ENCODE measurements around the gene LRG1. TPM values are rescaled to one million over a fixed set of nuclear protein-coding genes. Genes with fewer than 3 reads are reported as not detected.
A peak's percentile ranks its signal among the peaks of the same experiment; 100 is the strongest.

Gene LRG1
- total and polyA plus RNA-seq, 9 of the 15 experiments (the other 6 are each of a cell fraction or from before 2014, with no cell fraction given): 1.5 to 11.9 (median 8.7) TPM

DNA sequence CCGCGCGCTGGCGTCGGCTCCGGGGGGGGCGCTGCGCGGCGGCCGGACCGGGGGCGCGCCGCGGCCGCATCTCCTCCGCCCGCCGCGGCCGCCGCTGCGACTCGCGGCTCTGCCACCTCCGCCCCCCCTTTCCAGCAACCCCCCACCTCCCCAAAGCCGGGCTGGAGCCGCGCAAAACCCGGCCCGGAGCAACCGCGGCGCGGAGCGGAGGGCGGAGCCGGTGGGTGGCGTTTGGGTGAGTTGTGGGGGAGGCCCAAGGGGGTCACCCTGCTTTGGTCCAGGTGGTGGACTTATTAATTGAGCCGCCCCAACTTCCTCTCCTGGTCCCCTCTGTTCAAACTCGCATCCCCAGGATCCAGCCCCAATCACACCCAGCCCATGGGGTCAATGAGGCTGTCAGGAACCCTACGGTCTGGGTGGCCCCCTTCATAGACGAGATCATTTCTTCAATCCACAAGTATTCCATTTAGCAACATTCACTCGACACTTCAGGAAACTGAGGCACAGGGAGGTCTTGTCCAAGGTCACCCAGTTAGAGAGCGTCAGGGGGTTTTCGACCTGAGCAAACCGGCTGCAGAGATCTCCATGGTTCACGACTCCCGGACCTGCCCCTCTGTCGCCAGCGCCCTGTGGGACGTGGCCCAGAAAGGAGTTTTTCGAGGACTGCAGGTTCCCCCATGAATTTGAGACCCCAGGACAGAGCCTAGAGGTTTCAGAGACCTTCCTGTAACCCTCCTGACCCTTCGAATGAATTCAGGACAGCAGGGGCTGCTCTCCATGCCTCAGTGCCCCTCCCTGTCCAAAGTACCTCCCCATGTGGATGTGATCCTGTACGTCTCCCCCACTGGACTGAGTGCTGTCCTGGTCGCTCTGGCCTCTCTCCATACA lies 42.1 kb upstream of the LRG1 start (continued):
- TF ChIP-seq, protein P1, sequence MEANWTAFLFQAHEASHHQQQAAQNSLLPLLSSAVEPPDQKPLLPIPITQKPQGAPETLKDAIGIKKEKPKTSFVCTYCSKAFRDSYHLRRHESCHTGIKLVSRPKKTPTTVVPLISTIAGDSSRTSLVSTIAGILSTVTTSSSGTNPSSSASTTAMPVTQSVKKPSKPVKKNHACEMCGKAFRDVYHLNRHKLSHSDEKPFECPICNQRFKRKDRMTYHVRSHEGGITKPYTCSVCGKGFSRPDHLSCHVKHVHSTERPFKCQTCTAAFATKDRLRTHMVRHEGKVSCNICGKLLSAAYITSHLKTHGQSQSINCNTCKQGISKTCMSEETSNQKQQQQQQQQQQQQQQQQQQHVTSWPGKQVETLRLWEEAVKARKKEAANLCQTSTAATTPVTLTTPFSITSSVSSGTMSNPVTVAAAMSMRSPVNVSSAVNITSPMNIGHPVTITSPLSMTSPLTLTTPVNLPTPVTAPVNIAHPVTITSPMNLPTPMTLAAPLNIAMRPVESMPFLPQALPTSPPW (CRISPR knock-in tag; IDR thresholded peaks at IDR 0.05): peak; percentile 92
- TF ChIP-seq CBX1 (IDR thresholded peaks at IDR 0.05; ENCODE audit: low read depth): no peak
- no peak for TF ChIP-seq RBM34 (IDR thresholded peaks at IDR 0.05; ENCODE audit: borderline replicate concordance, insufficient read depth, low read length)
- TF ChIP-seq MED1 (CRISPR knock-in tag; IDR thresholded peaks at IDR 0.05; ENCODE audit: borderline replicate concordance): no peak

DNA sequence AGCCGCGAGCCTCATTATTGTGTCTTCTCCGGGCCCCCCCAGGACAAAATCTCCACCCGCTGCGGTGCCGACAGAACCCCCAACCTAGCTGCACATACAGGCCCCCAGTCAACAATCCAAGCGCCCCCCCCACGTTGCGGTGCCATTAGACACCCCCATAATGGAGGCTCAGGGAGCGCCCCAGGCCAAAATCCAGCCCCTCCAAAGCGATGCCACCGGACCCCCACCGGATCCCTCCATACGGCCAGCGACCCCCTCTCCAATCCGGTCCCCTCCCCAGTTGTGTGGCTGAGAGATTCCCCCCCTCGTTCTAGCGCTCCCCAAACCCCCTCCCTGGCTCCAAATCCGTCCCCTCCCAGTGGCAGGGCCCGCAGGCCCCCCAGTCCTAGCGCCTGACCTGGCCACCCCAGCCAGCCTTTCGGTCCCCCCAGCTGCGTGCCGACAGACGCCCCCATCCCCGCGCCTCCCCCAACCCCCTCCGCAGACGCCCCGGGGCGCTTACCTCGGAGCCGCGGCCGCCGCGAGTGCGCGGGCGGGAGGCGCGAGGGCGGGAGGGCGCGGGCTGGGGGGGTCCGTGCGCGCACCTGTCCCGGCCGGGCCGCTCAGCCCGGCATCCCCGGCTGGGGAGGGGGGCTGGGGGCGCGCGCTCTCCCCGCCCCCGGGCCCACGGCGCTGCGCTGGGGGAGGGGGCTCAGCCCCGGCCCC lies 41.3 kb upstream of the LRG1 start:
- H3K36me3 ChIP-seq (ENCODE audit: control insufficient read depth, insufficient read depth, low read length): no peaks in the 10 kb centered on the region
- peaks cover 14 to 56% of the 10 kb centered on the region in 2 experiments for H3K4me1 ChIP-seq (replicated peaks in 1 of 2; ENCODE audit: control insufficient read depth in 2 of 2, insufficient read depth in 2 of 2, low read length in 2 of 2)
- H3K4me3 ChIP-seq: peak overlapping the region; percentile 41
- H4K20me1 ChIP-seq (replicated peaks; ENCODE audit: control insufficient read depth, insufficient read depth, low read length): peaks cover 4% of the 10 kb centered on the region
- ATAC-seq (no peak), FAIRE-seq (no peak), DNase-seq (ENCODE audit: extremely low read depth in 1 of 4, low spot score in 3 of 4) (peak in 3 of 4 experiments; percentile 63 to 83 (median 82))
- H3K9me1 ChIP-seq (ENCODE audit: control insufficient read depth, insufficient read depth, low read length): no peaks in the 10 kb centered on the region
- POLR2A ChIA-PET: interaction anchor here (0.8 to 1.0 kb wide), 2 partner anchors 10 to 78 kb away, joined by 3 read pairs; no protein-coding TSS in a partner anchor
- no peak overlapping the region for H3K27ac ChIP-seq (ENCODE audit: extremely low read depth, low read depth, low read length)
- in situ Hi-C loops (cut with MboI): no loop called here
- H3K9ac ChIP-seq (ENCODE audit: insufficient read depth in 1 of 2, low read depth in 2 of 2, low read length in 2 of 2): peak overlapping the region in 1 of 2 experiments; percentile 85; a peak in 2 of 4 replicates
- WGBS (ENCODE audit: insufficient coverage, low coverage, missing lambda C conversion rate): 2% methylated on average over 33 of the region's 62 CpGs
- H3K9me3 ChIP-seq (replicated peaks; ENCODE audit: control insufficient read depth, insufficient read depth, low read depth, low read length): no peaks in the 10 kb centered on the region
- H2AFZ ChIP-seq (ENCODE audit: low read depth, low read length): 0 out of 2 replicates have a peak overlapping the region, but pooled peaks have one; percentile 22
- H3K4me2 ChIP-seq (ENCODE audit: insufficient read depth, low read length): no peak overlapping the region
- H3K79me2 ChIP-seq (ENCODE audit: control insufficient read depth, insufficient read depth, low read length): no peaks in the 10 kb centered on the region
- BruUV-seq (replicated peaks): no TSS peak
- CTCF ChIA-PET (ENCODE audit: low intra/inter-chr PET ratio): interaction anchor here (0.7 kb wide), 1 partner anchor 23 kb away, joined by 4 read pairs; no protein-coding TSS in a partner anchor
- intact Hi-C loops (cut with micrococcal nuclease): no loop called here
- H3K27me3 ChIP-seq (ENCODE audit: control insufficient read depth in 2 of 2, insufficient read depth in 2 of 2, low read length in 2 of 2): no peaks in the 10 kb centered on the region
- peak; percentile 25; the same call in 1 of the 2 replicates for TF ChIP-seq ZBTB7A (IDR thresholded peaks at IDR 0.05; ENCODE audit: borderline replicate concordance, control insufficient read depth, low read depth, low read length)
- TF ChIP-seq TAL1 (IDR thresholded peaks at IDR 0.05): no peak
- peak in 1 of 3 experiments; percentile 6 for TF ChIP-seq YY1 (IDR thresholded peaks at IDR 0.05; ENCODE audit: borderline replicate concordance in 1 of 3, control insufficient read depth in 1 of 3, extremely low read depth in 1 of 3, insufficient read depth in 3 of 3, insufficient read length in 1 of 3, insufficient replicate concordance in 2 of 3, low read depth in 1 of 3, low read length in 2 of 3)
- no peak for TF ChIP-seq MCM3 (IDR thresholded peaks at IDR 0.05)
- TF ChIP-seq, protein P2, sequence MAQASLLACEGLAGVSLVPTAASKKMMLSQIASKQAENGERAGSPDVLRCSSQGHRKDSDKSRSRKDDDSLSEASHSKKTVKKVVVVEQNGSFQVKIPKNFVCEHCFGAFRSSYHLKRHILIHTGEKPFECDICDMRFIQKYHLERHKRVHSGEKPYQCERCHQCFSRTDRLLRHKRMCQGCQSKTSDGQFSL (CRISPR knock-in tag; IDR thresholded peaks at IDR 0.05): 0 out of 2 replicates have a peak, but pooled peaks have one; percentile 57
- TF ChIP-seq, protein P2 (tag; IDR thresholded peaks at IDR 0.05): no peak
- TF ChIP-seq, protein P3, sequence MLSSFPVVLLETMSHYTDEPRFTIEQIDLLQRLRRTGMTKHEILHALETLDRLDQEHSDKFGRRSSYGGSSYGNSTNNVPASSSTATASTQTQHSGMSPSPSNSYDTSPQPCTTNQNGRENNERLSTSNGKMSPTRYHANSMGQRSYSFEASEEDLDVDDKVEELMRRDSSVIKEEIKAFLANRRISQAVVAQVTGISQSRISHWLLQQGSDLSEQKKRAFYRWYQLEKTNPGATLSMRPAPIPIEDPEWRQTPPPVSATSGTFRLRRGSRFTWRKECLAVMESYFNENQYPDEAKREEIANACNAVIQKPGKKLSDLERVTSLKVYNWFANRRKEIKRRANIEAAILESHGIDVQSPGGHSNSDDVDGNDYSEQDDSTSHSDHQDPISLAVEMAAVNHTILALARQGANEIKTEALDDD (IDR thresholded peaks at IDR 0.05): no peak
- TF ChIP-seq CREBBP (IDR thresholded peaks at IDR 0.05; ENCODE audit: low read depth, low read length): no peak
